Limb (tissue), 2 donors: Measurements from ENCODE around the gene SCLY.
A peak's percentile ranks its signal among the peaks of the same experiment; 100 is the strongest.
"Not testable (repeated sequence)": the region's sequence is repeated elsewhere in the genome, so short reads cannot be mapped to it uniquely, and the experiment has no call there.

Experiments used
- DNase-seq, 2 donors: peaks; one replicate each; pipeline ENCODE4 v3.0.0-alpha.2; 2016; ENCODE audit errors: extremely low spot score in 2 of 2

SCLY gene, protein sequence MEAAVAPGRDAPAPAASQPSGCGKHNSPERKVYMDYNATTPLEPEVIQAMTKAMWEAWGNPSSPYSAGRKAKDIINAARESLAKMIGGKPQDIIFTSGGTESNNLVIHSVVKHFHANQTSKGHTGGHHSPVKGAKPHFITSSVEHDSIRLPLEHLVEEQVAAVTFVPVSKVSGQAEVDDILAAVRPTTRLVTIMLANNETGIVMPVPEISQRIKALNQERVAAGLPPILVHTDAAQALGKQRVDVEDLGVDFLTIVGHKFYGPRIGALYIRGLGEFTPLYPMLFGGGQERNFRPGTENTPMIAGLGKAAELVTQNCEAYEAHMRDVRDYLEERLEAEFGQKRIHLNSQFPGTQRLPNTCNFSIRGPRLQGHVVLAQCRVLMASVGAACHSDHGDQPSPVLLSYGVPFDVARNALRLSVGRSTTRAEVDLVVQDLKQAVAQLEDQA

DNA sequence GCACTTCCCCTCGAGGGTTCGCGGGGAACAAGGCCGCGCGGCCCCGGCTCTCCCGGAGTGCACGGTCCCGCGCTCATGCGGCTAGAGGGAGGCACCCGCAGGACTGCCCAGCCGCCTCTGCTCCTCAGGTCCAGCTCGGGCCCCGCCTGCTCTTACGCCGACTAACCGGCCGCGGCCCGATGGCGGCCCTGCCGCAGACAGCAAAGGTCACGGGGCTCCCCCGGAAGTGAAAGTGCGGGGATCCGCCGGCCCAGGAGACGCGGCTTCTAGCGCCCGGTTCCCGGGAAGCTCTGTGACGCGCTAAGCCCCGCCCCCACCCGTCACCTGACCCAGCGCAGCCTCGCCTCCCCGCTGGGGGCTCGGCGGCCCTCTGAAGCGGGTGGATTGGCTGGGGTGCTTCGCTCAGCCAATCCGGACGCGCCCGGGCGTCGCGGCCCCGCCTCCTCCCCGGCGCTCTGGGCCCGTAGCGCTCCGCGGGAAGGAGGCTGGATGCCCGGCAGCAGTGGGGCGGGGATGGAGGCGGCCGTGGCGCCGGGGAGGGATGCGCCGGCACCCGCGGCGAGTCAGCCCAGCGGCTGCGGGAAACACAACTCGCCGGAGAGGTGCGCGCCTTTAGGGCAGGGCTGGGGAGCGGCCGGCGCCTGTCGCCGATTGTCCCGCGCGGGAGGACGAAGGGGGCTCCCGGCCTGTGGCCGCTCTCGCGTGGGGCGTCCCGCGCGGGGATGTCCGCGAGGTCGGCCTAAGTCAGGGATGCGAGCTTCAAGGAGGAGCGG is at the start of gene SCLY:
Gene SCLY, plus strand, starts transcription at position 460 of the 773 bp plus-strand sequence. Its CDS starts 54 bp downstream, at position 514.
- peak; percentile 95 to 99 for DNase-seq

DNA sequence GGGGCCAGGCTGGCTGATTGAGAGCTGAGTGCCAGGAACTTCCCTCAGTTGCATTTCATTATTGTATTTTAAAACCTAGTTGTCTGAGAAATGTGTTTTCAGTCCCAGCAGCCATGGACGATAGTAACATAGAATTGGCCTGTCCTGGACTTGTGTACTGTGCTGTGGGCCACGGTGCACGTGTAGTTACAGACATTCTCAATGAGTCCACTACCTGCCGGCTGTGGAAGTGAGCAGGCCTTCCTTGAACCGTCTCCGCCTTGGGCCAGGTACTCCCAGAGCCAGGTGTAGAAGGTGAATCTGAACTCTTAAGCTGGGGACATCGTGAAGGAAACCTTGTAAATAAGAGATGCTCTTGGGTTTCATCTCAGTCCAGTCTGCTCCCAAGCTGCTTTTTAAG is 47.0 kb upstream of the SCLY start:
- no peak for DNase-seq

DNA sequence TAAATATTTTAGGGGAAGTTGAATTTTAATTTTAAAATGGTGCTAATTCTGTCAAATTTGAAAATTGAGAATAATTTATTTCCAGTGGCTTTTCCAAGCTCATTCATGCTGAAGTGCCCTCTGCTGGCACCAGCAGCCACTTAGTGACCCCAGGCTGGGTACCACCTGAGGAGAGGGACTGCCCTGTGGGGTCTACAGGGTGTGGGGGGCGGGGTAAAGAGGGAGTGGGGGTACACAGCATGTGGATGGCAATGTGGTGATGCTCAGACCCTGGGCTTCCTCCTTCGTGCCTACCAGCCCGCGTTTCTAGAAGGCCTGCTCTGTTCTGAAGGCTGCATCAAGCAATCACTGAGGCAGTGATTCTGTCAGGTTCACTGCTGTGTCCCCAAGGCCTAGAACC is 45.1 kb upstream of the SCLY start:
- DNase-seq, result no peak

DNA sequence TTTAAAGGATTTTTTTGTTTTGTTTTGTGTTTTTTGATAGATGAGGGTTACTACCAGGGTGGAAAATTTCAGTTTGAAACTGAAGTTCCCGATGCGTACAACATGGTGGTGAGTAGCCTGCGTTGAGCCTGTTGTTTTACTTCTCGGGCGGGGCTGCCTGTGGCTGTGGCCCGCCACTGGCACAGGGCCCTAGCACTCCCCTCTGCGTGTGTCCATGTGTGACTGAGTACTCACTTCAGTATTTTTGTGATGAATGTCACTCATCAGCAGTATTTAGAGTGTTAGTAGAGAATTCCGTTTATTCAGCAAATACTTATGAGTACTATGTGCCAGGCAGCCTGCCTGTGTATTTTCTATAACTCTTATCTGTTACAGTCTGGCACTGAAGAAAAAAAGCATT is 44.3 kb upstream of the SCLY start:
- no peak for DNase-seq

DNA sequence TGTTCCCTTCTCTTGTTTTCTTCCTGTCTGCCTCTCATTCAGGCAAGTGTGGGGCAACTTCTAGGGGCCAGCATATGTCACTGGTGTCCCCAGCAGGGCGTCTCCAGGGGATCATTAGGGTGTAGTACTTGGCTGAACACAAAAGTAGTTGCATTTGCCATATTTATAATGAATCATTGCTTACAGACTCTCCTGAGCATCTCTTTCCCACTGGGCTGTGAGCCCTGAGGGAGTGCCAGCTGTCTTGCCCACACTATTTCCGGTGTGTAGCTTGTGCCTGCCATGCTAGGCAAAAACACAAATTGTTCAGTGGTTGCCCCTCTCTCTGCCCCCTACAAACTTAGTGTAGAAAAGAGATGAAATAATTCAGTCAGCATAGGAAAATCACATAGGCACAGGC is 40.8 kb upstream of the SCLY start:
- DNase-seq, result no peak

DNA sequence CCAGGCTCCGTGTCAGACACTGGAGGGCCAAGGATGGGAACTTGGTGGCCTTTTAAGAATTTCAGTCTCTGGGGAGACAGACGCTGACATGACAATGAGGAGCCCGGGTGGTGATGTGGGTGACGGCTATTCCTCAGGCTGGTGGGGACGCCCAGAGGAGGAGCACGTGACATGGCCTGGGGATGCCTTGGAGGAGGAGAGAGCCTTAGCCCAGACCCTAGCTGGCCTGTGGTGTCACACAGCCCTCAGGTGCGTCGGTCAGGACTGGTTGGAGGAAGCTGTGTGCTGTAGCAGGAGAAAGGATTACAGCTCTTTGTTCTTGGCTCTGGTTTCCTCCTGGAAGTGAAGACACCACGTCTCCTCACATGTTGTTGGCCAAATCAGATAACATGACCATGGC is 40.0 kb upstream of the SCLY start:
- no peak for DNase-seq

DNA sequence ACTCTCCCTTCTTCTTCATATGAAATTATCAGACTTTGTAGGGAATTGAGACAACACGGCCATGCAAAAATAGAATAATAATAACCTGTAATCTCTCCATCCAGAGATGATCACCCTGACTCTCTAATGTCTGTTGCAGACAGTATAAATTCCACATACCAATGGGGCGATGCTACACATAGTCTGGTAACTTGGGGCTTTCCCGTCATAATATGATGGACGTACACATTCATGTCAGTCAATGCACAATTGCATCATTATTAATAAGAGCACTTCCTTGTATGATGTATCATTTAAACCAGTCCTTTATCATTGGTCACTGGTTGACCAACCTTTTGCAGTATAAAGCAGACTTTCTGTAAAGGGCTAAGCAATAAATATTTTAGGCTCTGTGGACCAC is 39.5 kb upstream of the SCLY start:
- DNase-seq, result no peak

DNA sequence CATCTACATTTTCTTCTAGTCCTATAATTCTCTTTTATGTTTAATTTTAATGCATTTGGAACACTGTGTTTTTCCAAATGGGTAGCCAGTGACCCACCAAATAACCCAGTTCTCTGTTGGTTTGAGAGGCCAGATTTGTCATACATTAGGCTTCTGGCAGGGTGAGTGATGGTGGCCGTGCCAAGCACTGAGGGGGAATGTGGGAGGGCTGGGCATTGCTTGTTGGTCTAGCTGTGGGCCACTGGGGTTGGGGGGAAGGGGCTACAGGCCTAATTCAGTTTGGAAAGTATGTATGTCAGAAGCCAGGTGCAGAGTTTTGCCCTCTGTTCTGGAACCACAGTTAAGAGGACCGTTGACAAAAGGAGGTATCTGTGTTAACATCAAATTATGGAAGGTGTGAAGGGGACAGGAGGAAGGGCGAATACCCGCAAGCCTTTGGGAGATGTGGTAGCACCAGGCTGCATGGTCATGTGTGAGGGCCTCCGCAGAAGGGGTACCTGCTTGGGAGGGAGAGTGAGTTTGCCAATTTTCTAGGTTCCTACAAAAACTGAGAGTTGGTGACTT is 38.1 kb upstream of the SCLY start:
- no peak for DNase-seq

DNA sequence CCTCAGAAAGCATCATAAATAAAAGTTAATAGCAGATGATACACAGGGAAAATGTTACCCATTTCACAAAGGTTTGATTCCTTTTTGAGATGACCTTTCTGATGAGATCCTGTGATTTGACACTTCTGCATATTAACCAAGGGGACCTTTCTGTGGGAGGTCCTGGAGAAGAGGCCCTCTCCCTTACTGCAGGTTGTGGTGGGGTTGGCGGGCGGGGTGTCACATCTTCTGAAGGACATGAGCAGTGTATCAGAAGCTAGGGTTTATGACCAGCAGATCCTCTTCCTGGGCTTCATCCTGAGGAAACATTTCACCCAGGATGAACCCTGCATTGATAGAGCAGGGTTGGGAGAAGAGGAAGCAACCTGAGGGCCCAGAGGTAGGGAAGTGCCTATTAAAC is 37.2 kb upstream of the SCLY start:
- no peak for DNase-seq

DNA sequence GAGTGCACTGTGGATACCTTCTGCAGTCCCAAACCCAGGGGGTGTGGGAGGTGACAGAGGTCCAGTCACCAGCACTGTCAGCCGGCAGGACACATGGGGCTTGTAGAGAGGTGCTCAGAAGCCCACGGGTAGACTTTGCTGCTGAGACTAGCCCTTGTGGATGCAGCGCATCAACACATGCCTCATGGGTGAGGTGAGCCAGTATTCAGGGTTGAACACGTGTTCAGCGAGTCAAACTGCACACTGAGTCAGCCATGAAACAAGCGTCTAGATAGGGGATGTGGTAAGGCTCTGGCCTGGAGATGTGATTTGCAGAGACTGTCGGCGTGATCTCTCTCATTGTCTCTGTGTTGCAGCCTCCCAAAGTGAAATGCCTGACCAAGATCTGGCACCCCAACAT is 35.8 kb upstream of the SCLY start:
- no peak for DNase-seq

DNA sequence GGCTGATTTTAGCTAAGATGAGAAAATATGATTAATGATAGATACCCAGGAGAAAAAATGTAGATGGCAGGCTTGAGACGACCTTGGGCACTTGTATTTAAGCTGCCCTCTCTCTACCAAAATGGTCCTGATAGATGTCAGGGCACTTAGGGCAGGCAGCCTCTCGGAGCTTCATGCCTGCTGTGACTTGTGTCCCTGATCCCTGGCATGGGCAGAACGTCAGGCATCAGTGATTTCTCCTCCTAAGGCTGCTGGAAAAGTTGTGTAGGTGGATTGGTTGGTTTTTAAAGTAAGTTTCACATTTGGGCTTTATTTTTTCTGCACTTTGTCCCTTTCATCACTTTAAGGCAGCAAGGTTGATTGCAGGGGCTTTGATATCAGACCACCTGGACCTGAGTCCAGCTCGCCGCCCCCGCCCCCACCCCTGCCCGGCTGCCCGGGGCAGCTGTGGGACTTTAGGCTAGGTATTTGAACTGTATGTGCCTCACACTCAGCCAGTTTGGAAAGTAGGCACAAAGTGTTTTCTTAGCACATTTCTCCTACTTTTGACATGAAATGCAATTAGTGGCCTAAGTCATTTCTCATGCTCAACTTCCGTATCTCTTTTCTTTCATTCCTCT is 35.0 kb upstream of the SCLY start:
- no peak for DNase-seq

DNA sequence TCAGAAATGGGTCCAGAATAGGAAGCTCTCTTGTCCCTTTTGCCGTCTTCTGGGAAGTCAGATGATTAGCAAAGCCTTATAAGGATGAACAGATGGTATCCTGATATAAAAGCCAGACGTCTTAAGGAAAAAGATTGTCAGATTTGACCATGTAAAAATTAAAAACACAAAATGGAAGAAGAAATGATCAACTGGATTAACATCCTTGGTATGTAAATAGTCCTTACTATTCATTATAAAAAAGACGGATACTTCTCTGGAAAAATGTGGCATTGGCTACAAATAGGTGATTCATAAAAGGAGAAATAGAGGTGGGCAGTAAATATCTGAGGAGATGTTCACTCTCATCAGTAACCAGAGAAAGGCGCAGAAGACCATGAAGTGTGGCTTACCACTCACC is 33.7 kb upstream of the SCLY start:
- DNase-seq, result no peak

DNA sequence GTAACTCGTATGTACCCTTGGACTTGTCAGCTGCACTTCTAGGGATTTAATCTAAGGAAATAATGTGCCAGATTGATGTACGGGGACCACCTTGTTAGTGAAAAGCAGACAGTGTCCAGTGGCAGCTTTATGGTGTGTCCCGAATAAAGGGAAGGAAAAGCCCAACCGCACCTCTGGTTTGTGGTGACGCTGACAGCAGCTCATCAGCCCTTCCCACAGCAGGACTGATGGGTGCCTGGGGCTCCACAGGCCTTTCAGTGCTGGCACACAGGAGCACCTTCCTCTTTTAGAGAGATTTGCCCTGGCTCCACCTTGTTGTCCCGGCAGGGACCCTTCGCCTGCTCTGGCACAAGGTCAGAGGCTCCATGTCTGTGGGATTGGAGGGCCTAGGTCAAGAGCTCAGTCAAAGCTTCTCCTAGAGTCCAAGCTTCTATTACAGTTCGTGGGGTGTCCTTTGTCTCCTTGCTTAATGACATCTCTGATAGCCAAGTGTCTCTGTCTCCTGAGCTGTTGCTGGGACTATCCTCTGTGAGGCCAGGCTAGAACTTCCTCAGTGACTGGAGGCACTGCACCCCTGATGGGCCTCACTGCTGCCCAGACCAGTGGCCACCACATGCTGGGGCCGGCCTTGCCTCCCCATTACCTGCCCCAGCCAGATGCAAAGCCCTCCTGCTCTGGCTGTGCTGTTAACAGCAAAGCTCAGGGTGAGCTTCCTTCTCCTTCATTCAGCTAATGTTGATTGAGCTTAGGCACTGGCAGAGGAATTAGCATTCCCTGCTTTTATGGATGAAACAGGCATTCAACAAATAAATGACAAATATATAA is 33.0 kb upstream of the SCLY start:
- no peak for DNase-seq

DNA sequence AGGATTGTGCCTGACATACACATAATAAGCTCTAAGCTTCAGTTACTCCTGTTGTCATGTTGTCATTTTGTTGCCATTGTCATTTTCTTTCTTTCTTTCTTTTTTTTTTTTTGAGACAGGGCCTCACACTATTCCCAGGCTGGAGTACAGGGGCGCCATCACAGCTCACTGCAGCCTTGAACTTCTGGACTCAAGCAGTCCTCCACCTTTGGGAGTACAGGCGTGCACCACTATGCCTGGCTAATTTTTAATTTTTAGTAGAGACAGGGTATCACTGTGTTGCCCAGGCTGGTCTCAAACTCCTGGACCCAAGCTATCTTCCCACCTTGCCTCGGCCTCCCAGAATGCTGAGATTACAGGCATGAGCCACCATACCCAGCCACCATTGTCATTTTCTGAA is 30.9 kb upstream of the SCLY start:
- no peak for DNase-seq

DNA sequence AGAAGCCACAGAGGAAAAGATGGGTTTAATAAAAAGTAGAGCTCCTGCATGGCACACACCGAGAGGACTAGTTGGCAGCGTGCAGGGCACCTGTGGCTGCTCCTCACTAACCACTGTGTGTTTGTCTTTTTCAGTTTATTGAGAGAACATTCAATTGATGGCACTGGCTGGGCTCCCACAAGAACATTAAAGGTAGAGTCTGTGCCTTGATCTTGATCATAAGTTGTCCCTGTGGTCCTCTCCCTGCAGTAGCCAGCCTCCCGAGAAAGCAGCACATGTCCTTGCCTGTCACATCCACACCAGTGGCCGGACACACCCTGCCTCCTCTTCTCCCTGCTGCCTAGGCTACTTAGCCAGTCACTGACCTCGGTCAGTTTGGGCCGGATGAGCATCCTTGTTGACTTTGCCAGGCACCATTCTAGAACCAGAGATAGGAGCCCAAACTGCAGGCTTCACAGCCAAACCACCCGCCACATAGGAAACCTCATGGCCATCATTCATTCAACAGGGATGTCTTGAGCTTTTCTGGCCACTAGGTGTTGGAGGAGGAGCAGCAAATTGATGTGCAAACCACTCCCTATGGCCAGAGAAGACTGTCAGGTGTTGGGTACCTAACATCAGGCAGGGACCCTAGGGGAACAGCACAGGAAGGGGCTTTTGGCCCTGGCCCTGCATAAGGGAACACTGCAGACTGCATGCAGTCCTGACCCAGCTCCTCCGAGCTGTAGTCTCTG is 30.2 kb upstream of the SCLY start:
- DNase-seq, result no peak

DNA sequence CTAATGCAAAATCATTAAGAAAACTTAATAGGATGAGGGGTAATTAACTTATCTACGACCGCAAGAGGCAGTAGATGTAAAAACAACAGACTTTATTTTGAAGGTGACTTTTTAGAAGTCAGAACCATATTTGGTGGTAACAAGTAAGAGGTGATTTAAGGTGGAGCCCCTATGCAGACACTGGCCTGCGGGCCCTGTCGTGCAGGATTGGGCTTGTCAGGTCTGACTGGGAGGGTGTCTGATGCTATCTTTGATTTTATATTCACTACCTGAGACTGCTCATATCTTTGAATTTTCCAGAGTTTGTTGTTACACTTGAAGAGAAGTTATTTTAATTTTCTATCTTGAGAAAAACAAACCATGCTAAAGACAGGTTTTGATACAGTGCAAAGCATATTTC is 29.1 kb upstream of the SCLY start:
- DNase-seq, result no peak

DNA sequence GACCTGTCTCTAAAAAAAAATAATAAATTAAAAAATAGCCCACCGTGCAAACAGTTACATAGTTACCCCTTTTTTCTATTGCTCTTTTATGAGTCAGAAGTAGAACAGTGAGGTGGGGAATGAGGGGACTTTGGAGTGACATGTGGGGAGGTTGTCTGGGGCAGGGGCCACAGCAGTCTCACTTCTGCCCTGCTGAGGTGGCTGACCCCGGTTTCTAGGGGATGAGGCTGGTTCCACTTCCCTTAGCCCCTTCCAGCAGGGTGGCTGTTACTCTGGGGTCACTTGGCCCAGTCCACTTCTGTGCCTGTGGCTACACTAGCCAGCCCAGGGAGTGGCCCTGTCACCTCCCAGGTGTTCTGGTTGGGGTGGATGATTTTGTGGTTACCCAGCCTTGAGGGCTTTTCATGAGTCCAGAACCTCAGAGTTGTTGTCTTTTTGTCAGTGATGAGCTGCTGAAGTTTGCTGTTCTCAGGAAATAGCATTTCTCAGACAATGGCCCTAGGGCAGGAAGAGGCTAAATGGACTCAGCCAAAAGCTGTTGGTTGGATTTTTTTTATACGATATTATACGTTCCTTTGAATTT is 28.0 kb upstream of the SCLY start:
- no peak for DNase-seq

DNA sequence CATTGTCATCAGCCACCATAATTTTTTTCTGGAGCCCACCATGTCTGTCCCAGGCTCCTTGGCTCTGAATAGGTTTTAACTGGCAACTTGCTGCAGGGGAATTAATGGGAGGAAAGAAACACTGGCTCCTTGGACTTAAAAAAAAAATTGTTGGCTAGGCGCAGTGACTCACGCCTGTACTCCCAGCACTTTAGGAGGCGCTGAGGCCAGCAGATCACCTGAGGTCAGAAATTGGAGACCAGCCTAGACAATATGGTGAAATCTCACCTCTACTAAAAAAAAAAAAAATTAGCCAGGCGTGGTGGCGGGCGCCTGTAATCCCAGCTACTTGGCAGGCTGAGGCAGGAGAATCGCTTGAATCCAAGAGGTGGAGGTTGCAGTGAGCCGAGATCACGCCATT is 26.8 kb upstream of the SCLY start:
- not testable (repeated sequence) for DNase-seq

DNA sequence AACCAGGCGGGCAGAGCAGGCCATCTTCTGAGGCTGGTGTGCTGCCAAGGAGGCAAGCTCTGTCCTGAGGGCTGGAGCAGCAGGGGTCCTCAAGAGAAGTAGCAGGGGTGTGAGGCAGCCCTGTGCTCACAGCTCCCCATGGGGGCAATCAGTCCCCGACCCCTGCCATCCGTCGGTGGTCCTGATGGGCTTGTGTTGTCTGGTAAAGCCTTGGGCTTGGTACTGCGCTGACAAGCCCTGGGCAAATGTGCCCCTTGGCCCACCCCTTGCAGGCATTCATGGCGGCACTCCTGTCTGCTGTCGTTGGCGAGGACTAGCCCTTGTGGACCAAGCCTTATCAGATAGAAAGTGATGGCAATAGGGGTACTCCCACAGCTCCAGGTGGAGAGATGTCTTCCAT is 22.6 kb upstream of the SCLY start:
- DNase-seq, result no peak

DNA sequence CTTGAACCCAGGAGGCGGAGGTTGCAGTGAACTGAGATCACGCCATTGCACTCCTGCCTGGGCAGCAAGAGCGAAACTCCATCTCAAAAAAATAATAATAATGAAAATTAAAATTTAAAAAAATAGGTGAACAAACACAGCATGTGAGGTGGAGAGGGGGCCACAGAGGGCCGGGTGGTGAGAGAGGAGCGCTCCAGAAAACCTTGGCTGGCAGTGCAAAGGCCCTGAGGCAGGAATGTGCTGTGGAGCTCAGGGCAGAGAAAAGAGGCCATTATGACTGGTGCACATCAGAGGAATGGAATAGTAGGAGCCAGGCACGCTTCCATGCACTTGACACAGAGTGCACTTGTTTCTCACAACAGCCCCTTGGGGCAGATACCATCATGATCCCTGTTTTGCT is 21.6 kb upstream of the SCLY start:
- DNase-seq, result no peak
